Left lung (tissue), 10 donors: ENCODE results near the gene ITSN1. TPM values are rescaled to one million over a fixed set of nuclear protein-coding genes. Genes with fewer than 3 reads are reported as not detected.

Source experiments
- ATAC-seq: fragments of 200-7000 bp; cut with Tn5 transposase; one replicate; pipeline ENCODE4 v1.9.1; 2020; ENCODE audit warnings: moderate library complexity
- DNase-seq, 4 donors: peaks; one replicate each; pipeline ENCODE4 v3.0.0-alpha.2; 2013 to 2020
- H3K27ac ChIP-seq, 2 donors: fragments of 200-600 bp; sonication (generic) in 1 of 2; one replicate each; pipeline versions ENCODE4 v1.5.0 to v1.8.0; 2020 to 2021
- H3K27me3 ChIP-seq, 2 donors: fragments of 200-600 bp; sonication (generic) in 1 of 2; one replicate each; pipeline versions ENCODE4 v1.5.0 to v1.8.0; 2020 to 2021
- H3K36me3 ChIP-seq, 2 donors: fragments of 200-600 bp; sonication (generic) in 1 of 2; one replicate each; pipeline versions ENCODE4 v1.5.0 to v1.8.0; 2020 to 2021
- H3K4me1 ChIP-seq, 2 donors: fragments of 200-600 bp; one replicate each; pipeline ENCODE4 v1.8.0; 2021
- H3K4me3 ChIP-seq, 2 donors: fragments of 200-600 bp; sonication (generic) in 1 of 2; one replicate each; pipeline versions ENCODE4 v1.5.0 to v1.8.0; 2020 to 2021; ENCODE audit warnings: mild to moderate bottlenecking in 1 of 2
- H3K9me3 ChIP-seq, 2 donors: fragments of 200-600 bp; sonication (generic) in 1 of 2; one replicate each; pipeline versions ENCODE4 v1.5.0 to v1.8.0; 2020 to 2021
- CTCF ChIP-seq, 2 donors: fragments of 200-600 bp; sonication (generic) in 1 of 2; IDR thresholded peaks; one replicate each; pipeline versions ENCODE4 v1.5.0 to v1.8.0; 2021; ENCODE audit warnings: antibody characterized with exemption in 2 of 2
- intact Hi-C, 2 donors: fragments of 100-400 bp; cut with DNase I; formaldehyde crosslinking; loops; one replicate each; pipeline versions ENCODE4 v1.11.2 to v1.14.2; 2022
- polyA plus RNA-seq, 6 donors: library from polyadenylated mRNA; unstranded; fragments of 120-200 nt; gene quantifications; one replicate each; pipeline ENCODE4 v1.2.1, GENCODE V29; 2013; ENCODE audit not compliant: insufficient read length in 6 of 6
- total RNA-seq, 2 donors: library from RNA; stranded (reverse); fragmentation: NEBNext Ultra II Directional; extraction: Animal tissue kit (Norgen Biotek cat#: 25700); gene quantifications; one replicate each; pipeline ENCODE4 v1.2.1, GENCODE V29; 2021
- donor health status: DM: no; HTN: yes; CAD: no.
- donor health status: DM: no; HTN: no; CAD: no.

ITSN1 gene
- total and polyA plus RNA-seq, 8 donors, result 38.9 to 59.1 (median 50.8) TPM

- Histone ChIP-seq H3K9me3 (no peaks in the 10 kb centered on the region), H3K4me3 (no peak overlapping the region), H3K4me1 (peaks cover 5 to 7% of the 10 kb centered on the region in 2 donors), H3K27ac (peak overlapping the region in 1 of 2 donors; percentile 10), H3K27me3 (no peaks in the 10 kb centered on the region), H3K36me3 (no peaks in the 10 kb centered on the region)
- ATAC-seq (peak; percentile 41), DNase-seq (no peak)
- intact Hi-C loops, result no loop called here
- TF ChIP-seq CTCF (IDR thresholded peaks at IDR 0.05), result no peak
Observed at GRCh38 chr21:33821503-33822322, 179.4 kb downstream of the ITSN1 start.

DNA sequence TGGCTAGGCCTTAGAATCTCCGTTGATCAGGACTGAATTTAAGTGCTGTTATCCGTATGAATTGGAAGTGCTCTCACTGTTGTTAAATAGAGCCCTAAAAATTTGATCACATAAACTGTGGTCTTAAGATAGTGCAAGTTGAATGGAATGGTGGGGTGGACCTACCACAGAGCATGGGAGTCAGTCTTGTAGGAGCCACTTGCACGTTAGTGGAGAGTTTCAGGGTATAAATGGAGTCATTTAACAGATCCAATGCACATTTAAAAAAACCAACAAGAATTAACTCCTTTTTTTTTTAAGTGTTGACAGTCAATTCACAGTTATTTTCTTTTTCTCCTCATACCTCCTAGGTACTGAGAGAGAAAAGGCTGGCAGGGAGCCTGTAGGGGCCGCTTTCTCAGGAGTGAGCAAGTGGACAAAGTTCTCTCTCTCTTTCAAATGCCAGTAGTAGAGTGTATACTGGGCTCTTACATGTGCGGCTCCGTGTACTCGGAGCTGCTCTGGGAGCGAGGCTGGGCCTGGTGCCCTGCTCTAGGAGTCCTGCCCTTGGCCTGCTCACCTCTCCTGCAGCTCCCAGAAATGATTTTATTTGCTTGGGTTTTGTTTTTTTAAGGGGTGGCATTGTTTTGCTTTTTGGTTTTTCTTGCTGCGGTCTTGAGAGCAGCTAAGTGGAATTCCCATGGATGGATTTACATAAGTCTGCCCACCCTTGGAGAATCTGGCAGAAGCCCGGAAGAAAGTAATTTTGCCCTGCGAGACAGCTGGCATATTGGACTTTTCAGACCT lies 182.0 kb downstream of the ITSN1 start:
- no peaks in the 10 kb centered on the region for H3K9me3 ChIP-seq
- intact Hi-C loops, result no loop called here
- peak overlapping the region in 1 of 2 donors; percentile 35 for H3K27ac ChIP-seq
- ATAC-seq, result peak; percentile 59
- H3K4me3 ChIP-seq, result no peak overlapping the region
- H3K4me1 ChIP-seq, result peaks cover 0 to 5% of the 10 kb centered on the region in 2 donors
- peaks cover 0 to 4% of the 10 kb centered on the region in 2 donors for H3K36me3 ChIP-seq
- DNase-seq, result no peak
- H3K27me3 ChIP-seq, result no peaks in the 10 kb centered on the region
- TF ChIP-seq CTCF (IDR thresholded peaks at IDR 0.05), result no peak

- Histone ChIP-seq H3K9me3 (no peaks in the 10 kb centered on the region), H3K4me3 (no peak overlapping the region), H3K27me3 (no peaks in the 10 kb centered on the region), H3K4me1 (peaks cover 0 to 5% of the 10 kb centered on the region in 2 donors), H3K36me3 (peaks cover 0 to 15% of the 10 kb centered on the region in 2 donors), H3K27ac (peak overlapping the region in 1 of 2 donors; percentile 51)
- peak; percentile 37 for ATAC-seq
- intact Hi-C loops, result no loop called here
- TF ChIP-seq CTCF (IDR thresholded peaks at IDR 0.05), result no peak
- DNase-seq, result no peak
Observed at GRCh38 chr21:33825419-33825818, 183.1 kb downstream of the ITSN1 start.

- H3K27me3 ChIP-seq, result no peaks in the 10 kb centered on the region
- H3K27ac ChIP-seq, result peak overlapping the region in 1 of 2 donors; percentile 51
- DNase-seq, result no peak
- intact Hi-C loops, result no loop called here
- H3K9me3 ChIP-seq, result no peaks in the 10 kb centered on the region
- peaks cover 0 to 16% of the 10 kb centered on the region in 2 donors for H3K36me3 ChIP-seq
- H3K4me3 ChIP-seq, result no peak overlapping the region
- peaks cover 0 to 5% of the 10 kb centered on the region in 2 donors for H3K4me1 ChIP-seq
- peak; percentile 45 for ATAC-seq
- no peak for TF ChIP-seq CTCF (IDR thresholded peaks at IDR 0.05)
Observed at GRCh38 chr21:33825915-33826314, 183.6 kb downstream of the ITSN1 start.

DNA sequence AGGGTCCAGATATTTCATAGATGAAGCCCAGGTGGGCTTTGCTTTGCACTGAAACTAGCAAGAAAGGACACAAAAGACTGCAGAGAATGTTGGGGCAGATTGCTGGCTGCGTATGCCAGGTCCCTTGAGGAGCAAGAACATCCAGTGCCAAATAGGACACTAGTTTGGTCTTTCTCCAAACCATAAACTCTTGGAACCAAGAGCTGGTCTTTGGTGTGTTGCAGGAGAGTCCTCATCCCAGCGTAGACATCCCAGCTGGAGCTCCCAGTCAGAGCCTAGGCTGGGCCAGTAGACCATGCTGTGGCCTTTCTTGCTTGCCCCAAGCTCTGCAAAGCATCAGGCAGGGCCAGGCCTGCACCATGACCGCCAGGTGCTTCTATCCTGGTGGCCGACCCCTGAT lies 185.8 kb downstream of the ITSN1 start:
- Histone ChIP-seq H3K4me3 (no peak overlapping the region), H3K36me3 (peaks cover 0 to 16% of the 10 kb centered on the region in 2 donors), H3K27ac (no peak overlapping the region), H3K27me3 (no peaks in the 10 kb centered on the region), H3K9me3 (no peaks in the 10 kb centered on the region), H3K4me1 (no peaks in the 10 kb centered on the region)
- DNase-seq (no peak), ATAC-seq (no peak)
- TF ChIP-seq CTCF (IDR thresholded peaks at IDR 0.05), result no peak
- intact Hi-C loops, result no loop called here
